Neural progenitor cell (in vitro differentiated cells): ENCODE data around the gene C16orf87. TPM values are rescaled to one million over a fixed set of nuclear protein-coding genes. Genes with fewer than 3 reads are reported as not detected.
A peak's percentile ranks its signal among the peaks of the same experiment; 100 is the strongest.

Source experiments
- DNase-seq: peaks from one replicate; pipeline ENCODE4 v3.0.0-alpha.2; 2016; ENCODE audit warnings: low spot score
- H2AFZ ChIP-seq: fragments of 200-600 bp; sonication (generic); replicated peaks from 2 replicates; pipeline ENCODE4 v1.6.1; 2016; ENCODE audit warnings: antibody characterized with exemption
- H3F3A ChIP-seq: fragments of 200-600 bp; sonication (generic); 2 replicates; pipeline ENCODE4 v1.6.1; 2016; ENCODE audit warnings: antibody characterized with exemption, low read depth
- H3K27ac ChIP-seq: fragments of 200-600 bp; sonication (generic); 2 replicates; pipeline ENCODE4 v1.5.1; 2016; ENCODE audit warnings: mild to moderate bottlenecking
- H3K27me3 ChIP-seq: fragments of 200-600 bp; sonication (generic); 2 replicates; pipeline ENCODE4 v1.6.1; 2016; ENCODE audit warnings: mild to moderate bottlenecking, moderate library complexity
- H3K36me3 ChIP-seq: fragments of 200-600 bp; sonication (generic); 2 replicates; pipeline ENCODE4 v1.5.1; 2016
- H3K4me1 ChIP-seq: fragments of 200-600 bp; sonication (generic); 2 replicates; pipeline ENCODE4 v1.6.1; 2016; ENCODE audit warnings: mixed run types
- H3K4me2 ChIP-seq: fragments of 200-600 bp; sonication (generic); 2 replicates; pipeline ENCODE4 v1.6.1; 2016
- H3K4me3 ChIP-seq: fragments of 200-600 bp; sonication (generic); 2 replicates; pipeline ENCODE4 v1.5.1; 2016
- H3K79me2 ChIP-seq: fragments of 200-600 bp; sonication (generic); 2 replicates; pipeline ENCODE4 v1.6.1; 2016; ENCODE audit warnings: low read depth
- H3K9ac ChIP-seq: fragments of 200-600 bp; sonication (generic); 2 replicates; pipeline ENCODE4 v1.6.1; 2016
- H3K9me3 ChIP-seq: fragments of 200-600 bp; sonication (generic); 2 replicates; pipeline ENCODE4 v1.5.1; 2016; ENCODE audit warnings: low read depth
- H4K20me1 ChIP-seq: fragments of 200-600 bp; sonication (generic); 2 replicates; pipeline ENCODE4 v1.6.1; 2016; ENCODE audit warnings: low read depth
- H3K27ac Mint-ChIP-seq: 3 replicates; pipeline ENCODE4 v1.8.0; 2021; ENCODE audit warnings: mixed read lengths
- H3K27me3 Mint-ChIP-seq: 2 replicates; pipeline ENCODE4 v1.8.0; 2022; ENCODE audit warnings: low read depth, mild to moderate bottlenecking, inconsistent platforms, moderate library complexity, mixed read lengths; ENCODE audit not compliant: insufficient read depth
- H3K36me3 Mint-ChIP-seq: 3 replicates; pipeline ENCODE4 v1.8.0; 2021; ENCODE audit warnings: mixed read lengths
- H3K4me1 Mint-ChIP-seq: 3 replicates; pipeline ENCODE4 v1.8.0; 2021; ENCODE audit warnings: mixed read lengths
- H3K4me3 Mint-ChIP-seq: 3 replicates; pipeline ENCODE4 v1.8.0; 2021; ENCODE audit warnings: mild to moderate bottlenecking, moderate library complexity, mixed read lengths
- H3K9me3 Mint-ChIP-seq: 3 replicates; pipeline ENCODE4 v1.8.0; 2020; ENCODE audit warnings: mixed read lengths
- EZH2 ChIP-seq: fragments of 200-600 bp; sonication (generic); IDR thresholded peaks from 2 replicates; pipeline ENCODE4 v1.6.1; 2017; ENCODE audit warnings: antibody characterized with exemption, mild to moderate bottlenecking, moderate library complexity
- EZH2phosphoT487 ChIP-seq: fragments of 200-600 bp; sonication (generic); IDR thresholded peaks from 2 replicates; pipeline ENCODE4 v1.6.1; 2017; ENCODE audit warnings: antibody characterized with exemption
- total RNA-seq: library from RNA; depleted of rRNA; stranded (reverse); fragments of >200 nt; gene quantifications from 2 replicates; pipeline ENCODE4 v1.2.3, GENCODE V29; 2015; ENCODE audit warnings: low replicate concordance
- TF ChIP-seq, protein P1 (sequence below): fragments of 200-600 bp; sonication (generic); IDR thresholded peaks from 2 replicates; pipeline ENCODE4 v1.5.1; 2017; ENCODE audit warnings: antibody characterized with exemption, mild to moderate bottlenecking

C16orf87 gene
- total RNA-seq, 1 donor from 2014 or later, result 66.7 TPM

GRCh38 chr16:46843898-46844642 lies 13.1 kb upstream of the C16orf87 start:
- no peak overlapping the region for H2AFZ ChIP-seq

GRCh38 chr16:46842192-46842895 lies 11.4 kb upstream of the C16orf87 start:
- H3K27me3 ChIP-seq, result no peaks in the 10 kb centered on the region
- H3K4me3 ChIP-seq, result no peak overlapping the region
- Mint-ChIP-seq H3K4me3 (no peak overlapping the region), H3K27me3 (peaks cover 2% of the 10 kb centered on the region), H3K4me1 (peaks cover 4% of the 10 kb centered on the region), H3K9me3 (peaks cover 11% of the 10 kb centered on the region), H3K36me3 (no peaks in the 10 kb centered on the region), H3K27ac (no peak overlapping the region)
- no peak for DNase-seq
- peaks cover 6% of the 10 kb centered on the region for H3K9me3 ChIP-seq
- TF ChIP-seq EZH2, result no peak
- TF ChIP-seq, protein P1, sequence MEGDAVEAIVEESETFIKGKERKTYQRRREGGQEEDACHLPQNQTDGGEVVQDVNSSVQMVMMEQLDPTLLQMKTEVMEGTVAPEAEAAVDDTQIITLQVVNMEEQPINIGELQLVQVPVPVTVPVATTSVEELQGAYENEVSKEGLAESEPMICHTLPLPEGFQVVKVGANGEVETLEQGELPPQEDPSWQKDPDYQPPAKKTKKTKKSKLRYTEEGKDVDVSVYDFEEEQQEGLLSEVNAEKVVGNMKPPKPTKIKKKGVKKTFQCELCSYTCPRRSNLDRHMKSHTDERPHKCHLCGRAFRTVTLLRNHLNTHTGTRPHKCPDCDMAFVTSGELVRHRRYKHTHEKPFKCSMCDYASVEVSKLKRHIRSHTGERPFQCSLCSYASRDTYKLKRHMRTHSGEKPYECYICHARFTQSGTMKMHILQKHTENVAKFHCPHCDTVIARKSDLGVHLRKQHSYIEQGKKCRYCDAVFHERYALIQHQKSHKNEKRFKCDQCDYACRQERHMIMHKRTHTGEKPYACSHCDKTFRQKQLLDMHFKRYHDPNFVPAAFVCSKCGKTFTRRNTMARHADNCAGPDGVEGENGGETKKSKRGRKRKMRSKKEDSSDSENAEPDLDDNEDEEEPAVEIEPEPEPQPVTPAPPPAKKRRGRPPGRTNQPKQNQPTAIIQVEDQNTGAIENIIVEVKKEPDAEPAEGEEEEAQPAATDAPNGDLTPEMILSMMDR, result no peak
- no peak for TF ChIP-seq EZH2phosphoT487
- no peak overlapping the region for H3K27ac ChIP-seq
- no peak overlapping the region for H2AFZ ChIP-seq
- H4K20me1 ChIP-seq, result no peaks in the 10 kb centered on the region
- no peak overlapping the region for H3K9ac ChIP-seq
- no peaks in the 10 kb centered on the region for H3K36me3 ChIP-seq
- H3K79me2 ChIP-seq, result no peaks in the 10 kb centered on the region
- peaks cover 5% of the 10 kb centered on the region for H3F3A ChIP-seq
- no peak overlapping the region for H3K4me2 ChIP-seq
- H3K4me1 ChIP-seq, result peaks cover 4% of the 10 kb centered on the region

More at GRCh38 chr16:46843898-46844642, 13.1 kb upstream of the C16orf87 start:
- H3K4me3 ChIP-seq, result no peak overlapping the region
- H3K27ac ChIP-seq, result no peak overlapping the region
- TF ChIP-seq EZH2phosphoT487, result no peak
- TF ChIP-seq, protein P1, result no peak
- TF ChIP-seq EZH2, result no peak
- H3K9me3 ChIP-seq, result peaks cover 6% of the 10 kb centered on the region
- no peak overlapping the region for H3K4me2 ChIP-seq
- peaks cover 2% of the 10 kb centered on the region for H3K27me3 Mint-ChIP-seq
- DNase-seq, result no peak
- no peaks in the 10 kb centered on the region for H3K27me3 ChIP-seq
- no peaks in the 10 kb centered on the region for H3K36me3 ChIP-seq
- H3K4me1 ChIP-seq, result peaks cover 18% of the 10 kb centered on the region
- H3K9ac ChIP-seq, result no peak overlapping the region
- no peak overlapping the region for H3K27ac Mint-ChIP-seq
- H3K4me3 Mint-ChIP-seq, result no peak overlapping the region
- no peaks in the 10 kb centered on the region for H3K36me3 Mint-ChIP-seq
- peaks cover 8% of the 10 kb centered on the region for H3F3A ChIP-seq
- peaks cover 11% of the 10 kb centered on the region for H3K9me3 Mint-ChIP-seq
- peaks cover 12% of the 10 kb centered on the region for H3K4me1 Mint-ChIP-seq
- no peaks in the 10 kb centered on the region for H3K79me2 ChIP-seq
- H4K20me1 ChIP-seq, result no peaks in the 10 kb centered on the region

DNA sequence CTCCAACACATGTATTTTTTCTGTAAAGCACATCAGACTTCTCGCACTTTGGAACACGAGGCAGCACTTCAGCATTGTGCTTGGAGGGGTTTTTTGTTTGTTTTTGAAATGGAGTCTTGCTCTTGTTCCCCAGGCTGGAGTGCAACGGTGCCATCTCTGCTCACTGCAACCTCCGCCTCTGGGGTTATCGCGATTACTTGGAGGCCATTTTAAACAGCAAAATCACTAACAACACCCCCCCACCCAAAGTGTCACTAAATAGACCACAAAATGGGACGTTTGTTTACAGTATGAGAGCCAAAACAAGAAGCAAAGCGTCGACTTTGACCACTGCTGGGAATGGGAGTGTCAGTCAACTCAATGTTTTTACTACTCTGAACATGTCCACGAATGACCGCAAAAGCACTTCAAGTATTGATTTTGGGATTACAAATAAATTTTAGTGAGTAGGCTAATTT lies 9.0 kb upstream of the C16orf87 start:
- Mint-ChIP-seq H3K27ac (no peak overlapping the region), H3K36me3 (no peaks in the 10 kb centered on the region), H3K27me3 (peaks cover 2% of the 10 kb centered on the region), H3K4me1 (no peaks in the 10 kb centered on the region), H3K4me3 (no peak overlapping the region), H3K9me3 (peaks cover 11% of the 10 kb centered on the region)
- H3K36me3 ChIP-seq, result no peaks in the 10 kb centered on the region
- H3K9me3 ChIP-seq, result peaks cover 6% of the 10 kb centered on the region
- H3K4me2 ChIP-seq, result no peak overlapping the region
- no peak overlapping the region for H3K27ac ChIP-seq
- H3K4me1 ChIP-seq, result no peaks in the 10 kb centered on the region
- no peak for TF ChIP-seq EZH2
- TF ChIP-seq, protein P1, result no peak
- no peak for TF ChIP-seq EZH2phosphoT487
- H3K9ac ChIP-seq, result no peak overlapping the region
- H3K27me3 ChIP-seq, result no peaks in the 10 kb centered on the region
- H4K20me1 ChIP-seq, result no peaks in the 10 kb centered on the region
- no peaks in the 10 kb centered on the region for H3K79me2 ChIP-seq
- no peak overlapping the region for H3K4me3 ChIP-seq
- no peak for DNase-seq
- H2AFZ ChIP-seq, result peak overlapping the region; percentile 83
- H3F3A ChIP-seq, result no peaks in the 10 kb centered on the region
